ENCODE measurements around the gene C5orf15. TPM values are rescaled to one million over a fixed set of nuclear protein-coding genes. Genes with fewer than 3 reads are reported as not detected.

C5orf15 gene
- total RNA-seq, 1 experiment from 2014 or later = 63.2 TPM

DNA sequence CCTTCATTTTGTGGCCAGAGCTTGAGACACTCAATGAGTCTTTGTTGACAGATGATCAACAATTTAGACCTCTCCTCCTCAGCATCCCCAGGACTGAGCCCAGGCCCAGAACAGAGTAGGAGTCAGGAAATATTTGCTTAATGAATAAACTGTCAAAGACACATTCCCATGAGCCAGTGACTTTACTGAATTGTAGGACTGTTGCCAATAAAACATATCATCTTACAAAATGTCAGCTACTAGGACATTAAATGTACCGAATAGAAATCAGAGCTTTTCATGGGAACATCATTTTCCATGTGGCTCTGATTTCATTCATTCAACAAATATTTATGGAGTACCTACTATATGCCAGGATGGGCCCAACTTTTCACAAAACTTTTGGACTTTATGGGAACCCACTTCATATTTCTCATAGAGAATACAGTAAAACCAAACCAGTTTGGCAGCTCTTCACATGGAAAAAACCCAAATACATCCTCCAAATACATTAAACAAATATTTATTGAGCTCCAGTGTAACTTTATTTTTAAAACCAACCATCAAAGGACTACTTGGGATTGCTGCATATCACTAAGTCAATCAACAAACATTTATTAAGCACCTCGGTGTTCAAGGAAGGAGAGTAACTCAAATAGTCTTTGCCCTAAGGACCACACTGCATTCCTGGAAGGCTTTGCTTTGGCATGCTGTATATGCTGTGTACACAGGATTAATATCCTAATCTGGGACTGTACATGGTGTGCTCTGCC is 24.9 kb upstream of the C5orf15 start:
- peaks cover 15% of the 10 kb centered on the region for H3K36me3 ChIP-seq (ENCODE audit: control insufficient read depth, insufficient read depth, low read length)
- no peak overlapping the region for H3K4me3 ChIP-seq (ENCODE audit: low read depth in 2 of 2, low read length in 2 of 2)
- no TSS peak for BruUV-seq (replicated peaks)
- intact Hi-C loops (cut with micrococcal nuclease; ENCODE audit: unreplicated experiment) = no loop called here
- H3K4me1 ChIP-seq (ENCODE audit: control insufficient read depth, insufficient read depth, low read length) = peaks cover 58% of the 10 kb centered on the region
- TF ChIP-seq TCF7L2 (IDR thresholded peaks at IDR 0.05; ENCODE audit: low read depth, low read length) (no peak), SIN3A (IDR thresholded peaks at IDR 0.05; ENCODE audit: borderline replicate concordance, insufficient read depth, low read depth, low read length) (no peak), POLR2AphosphoS5 (IDR thresholded peaks at IDR 0.05; ENCODE audit: low read depth, low read length) (no peak)
- TF ChIP-seq, protein P1, sequence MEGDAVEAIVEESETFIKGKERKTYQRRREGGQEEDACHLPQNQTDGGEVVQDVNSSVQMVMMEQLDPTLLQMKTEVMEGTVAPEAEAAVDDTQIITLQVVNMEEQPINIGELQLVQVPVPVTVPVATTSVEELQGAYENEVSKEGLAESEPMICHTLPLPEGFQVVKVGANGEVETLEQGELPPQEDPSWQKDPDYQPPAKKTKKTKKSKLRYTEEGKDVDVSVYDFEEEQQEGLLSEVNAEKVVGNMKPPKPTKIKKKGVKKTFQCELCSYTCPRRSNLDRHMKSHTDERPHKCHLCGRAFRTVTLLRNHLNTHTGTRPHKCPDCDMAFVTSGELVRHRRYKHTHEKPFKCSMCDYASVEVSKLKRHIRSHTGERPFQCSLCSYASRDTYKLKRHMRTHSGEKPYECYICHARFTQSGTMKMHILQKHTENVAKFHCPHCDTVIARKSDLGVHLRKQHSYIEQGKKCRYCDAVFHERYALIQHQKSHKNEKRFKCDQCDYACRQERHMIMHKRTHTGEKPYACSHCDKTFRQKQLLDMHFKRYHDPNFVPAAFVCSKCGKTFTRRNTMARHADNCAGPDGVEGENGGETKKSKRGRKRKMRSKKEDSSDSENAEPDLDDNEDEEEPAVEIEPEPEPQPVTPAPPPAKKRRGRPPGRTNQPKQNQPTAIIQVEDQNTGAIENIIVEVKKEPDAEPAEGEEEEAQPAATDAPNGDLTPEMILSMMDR (IDR thresholded peaks at IDR 0.05) = no peak
- TF ChIP-seq, protein P2, sequence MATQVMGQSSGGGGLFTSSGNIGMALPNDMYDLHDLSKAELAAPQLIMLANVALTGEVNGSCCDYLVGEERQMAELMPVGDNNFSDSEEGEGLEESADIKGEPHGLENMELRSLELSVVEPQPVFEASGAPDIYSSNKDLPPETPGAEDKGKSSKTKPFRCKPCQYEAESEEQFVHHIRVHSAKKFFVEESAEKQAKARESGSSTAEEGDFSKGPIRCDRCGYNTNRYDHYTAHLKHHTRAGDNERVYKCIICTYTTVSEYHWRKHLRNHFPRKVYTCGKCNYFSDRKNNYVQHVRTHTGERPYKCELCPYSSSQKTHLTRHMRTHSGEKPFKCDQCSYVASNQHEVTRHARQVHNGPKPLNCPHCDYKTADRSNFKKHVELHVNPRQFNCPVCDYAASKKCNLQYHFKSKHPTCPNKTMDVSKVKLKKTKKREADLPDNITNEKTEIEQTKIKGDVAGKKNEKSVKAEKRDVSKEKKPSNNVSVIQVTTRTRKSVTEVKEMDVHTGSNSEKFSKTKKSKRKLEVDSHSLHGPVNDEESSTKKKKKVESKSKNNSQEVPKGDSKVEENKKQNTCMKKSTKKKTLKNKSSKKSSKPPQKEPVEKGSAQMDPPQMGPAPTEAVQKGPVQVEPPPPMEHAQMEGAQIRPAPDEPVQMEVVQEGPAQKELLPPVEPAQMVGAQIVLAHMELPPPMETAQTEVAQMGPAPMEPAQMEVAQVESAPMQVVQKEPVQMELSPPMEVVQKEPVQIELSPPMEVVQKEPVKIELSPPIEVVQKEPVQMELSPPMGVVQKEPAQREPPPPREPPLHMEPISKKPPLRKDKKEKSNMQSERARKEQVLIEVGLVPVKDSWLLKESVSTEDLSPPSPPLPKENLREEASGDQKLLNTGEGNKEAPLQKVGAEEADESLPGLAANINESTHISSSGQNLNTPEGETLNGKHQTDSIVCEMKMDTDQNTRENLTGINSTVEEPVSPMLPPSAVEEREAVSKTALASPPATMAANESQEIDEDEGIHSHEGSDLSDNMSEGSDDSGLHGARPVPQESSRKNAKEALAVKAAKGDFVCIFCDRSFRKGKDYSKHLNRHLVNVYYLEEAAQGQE (IDR thresholded peaks at IDR 0.05; ENCODE audit: insufficient read depth in 1 of 2, low read depth in 2 of 2, low read length in 1 of 2) = no peak
- ATAC-seq = no peak
- H3K27ac ChIP-seq (ENCODE audit: low read length) = no peak overlapping the region; the same call in 1 of the 2 replicates
- H3K27me3 ChIP-seq (ENCODE audit: control insufficient read depth, insufficient read depth, low read length) = no peaks in the 10 kb centered on the region
- POLR2A ChIA-PET = no interaction called here
- CTCF ChIA-PET = interaction anchor here (0.5 kb wide), 1 partner anchor 15 kb away, joined by 5 read pairs; no protein-coding TSS in a partner anchor
- in situ Hi-C loops (cut with HindIII; ENCODE audit: low pct_unique_long_range_greater_than_20kb, low sequenced_read_pairs) = no loop called here
- no peak for DNase-seq (ENCODE audit: low read depth, low spot score)
- H3K9me3 ChIP-seq (ENCODE audit: control insufficient read depth, insufficient read depth, low read depth, low read length) = no peaks in the 10 kb centered on the region

DNA sequence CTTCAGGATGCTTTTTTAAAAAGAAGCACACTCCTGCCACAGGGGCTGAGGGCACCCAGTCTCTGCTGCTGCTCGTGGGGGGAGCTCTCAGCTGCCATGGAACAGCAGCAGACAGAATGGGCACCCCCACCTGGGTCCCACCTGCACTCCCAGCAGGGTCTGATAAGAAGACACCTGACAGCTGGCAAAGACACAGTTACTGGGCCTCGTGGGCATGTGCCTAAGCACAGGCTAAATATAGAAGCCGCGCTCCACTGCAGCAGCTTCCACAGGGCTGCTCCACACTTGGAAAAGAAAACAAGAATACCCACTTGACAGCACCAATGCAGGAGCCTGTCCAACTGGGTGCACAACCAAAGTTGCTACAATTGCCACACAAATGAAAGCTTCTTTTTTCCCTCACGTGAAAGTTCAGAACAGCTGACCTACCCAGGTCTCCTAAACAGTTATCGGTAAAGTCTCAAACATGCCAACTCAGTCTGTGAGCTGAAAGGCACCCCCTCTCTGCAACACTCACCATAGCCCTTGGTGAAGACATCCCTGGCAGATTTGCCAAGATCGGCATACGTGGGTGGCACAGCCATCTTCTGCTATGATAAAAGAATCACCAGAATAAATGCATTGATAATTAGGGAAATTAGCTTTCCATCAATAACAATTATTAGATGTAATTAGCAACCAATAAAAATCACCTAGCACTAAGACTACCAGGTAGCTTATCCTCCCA is 24.2 kb upstream of the C5orf15 start:
- peaks cover 54% of the 10 kb centered on the region for H3K4me1 ChIP-seq (ENCODE audit: control insufficient read depth, insufficient read depth, low read length)
- in situ Hi-C loops (cut with HindIII; ENCODE audit: low pct_unique_long_range_greater_than_20kb, low sequenced_read_pairs) = no loop called here
- H3K36me3 ChIP-seq (ENCODE audit: control insufficient read depth, insufficient read depth, low read length) = peaks cover 18% of the 10 kb centered on the region
- TF ChIP-seq SIN3A (IDR thresholded peaks at IDR 0.05; ENCODE audit: borderline replicate concordance, insufficient read depth, low read depth, low read length) (no peak), POLR2AphosphoS5 (IDR thresholded peaks at IDR 0.05; ENCODE audit: low read depth, low read length) (no peak), TCF7L2 (IDR thresholded peaks at IDR 0.05; ENCODE audit: low read depth, low read length) (no peak)
- TF ChIP-seq, protein P1 (IDR thresholded peaks at IDR 0.05) = no peak
- TF ChIP-seq, protein P2 (IDR thresholded peaks at IDR 0.05; ENCODE audit: insufficient read depth in 1 of 2, low read depth in 2 of 2, low read length in 1 of 2) = no peak
- DNase-seq (ENCODE audit: low read depth, low spot score) = no peak
- no TSS peak for BruUV-seq (replicated peaks)
- H3K27ac ChIP-seq (ENCODE audit: low read length) = peak overlapping the region; percentile 36; the same call in 1 of the 2 replicates
- intact Hi-C loops (cut with micrococcal nuclease; ENCODE audit: unreplicated experiment) = no loop called here
- ChIA-PET POLR2A (interaction anchor here (0.6 kb wide), 1 partner anchor 16 kb away, joined by 3 read pairs; no protein-coding TSS in a partner anchor), CTCF (interaction anchor here (0.5 kb wide), 1 partner anchor 16 kb away, joined by 5 read pairs; no protein-coding TSS in a partner anchor)
- H3K9me3 ChIP-seq (ENCODE audit: control insufficient read depth, insufficient read depth, low read depth, low read length) = no peaks in the 10 kb centered on the region
- no peak overlapping the region for H3K4me3 ChIP-seq (ENCODE audit: low read depth in 2 of 2, low read length in 2 of 2)
- no peak for ATAC-seq
- no peaks in the 10 kb centered on the region for H3K27me3 ChIP-seq (ENCODE audit: control insufficient read depth, insufficient read depth, low read length)
